H1 (cell line): ENCODE results near the gene ACVR1. TPM values are rescaled to one million over a fixed set of nuclear protein-coding genes. Genes with fewer than 3 reads are reported as not detected.

Experiments
- CTCF ChIA-PET: fragments of 300-600 bp; sonication (Branson Sonifier 250); formaldehyde crosslinking; loops from one replicate; lab custom pipeline; 2021; ENCODE audit not compliant: partially characterized antibody; lab: Charles Lee
- POLR2A ChIA-PET: fragments of 300-600 bp; sonication (Branson Sonifier 250); formaldehyde crosslinking; loops from one replicate; lab custom pipeline; 2021; ENCODE audit warnings: inconsistent platforms; ENCODE audit not compliant: partially characterized antibody; lab: Charles Lee
- DNase-seq, 2 experiments: peaks; one replicate each; pipeline versions ENCODE4 v3.0.0 to v3.0.0-alpha.2; 2010 to 2022; ENCODE audit warnings: low spot score in 2 of 2, low read depth in 1 of 2, mixed read lengths in 1 of 2
- FAIRE-seq: peaks from 2 replicates; lab custom pipeline; 2011; peaks lifted over from hg19 to GRCh38; lab: Jason Lieb, UNC
- H2AFZ ChIP-seq: 2 replicates; pipeline ENCODE4 v1.8.1; 2012; ENCODE audit warnings: low read length, inconsistent platforms
- H2AK5ac ChIP-seq: 2 replicates; pipeline ENCODE4 v1.6.1; 2013; ENCODE audit warnings: low read depth, low read length
- H2BK120ac ChIP-seq: replicated peaks from 2 replicates; pipeline ENCODE3; 2013; ENCODE audit warnings: low read depth, low read length, inconsistent platforms
- H2BK12ac ChIP-seq: 2 replicates; pipeline ENCODE4 v1.6.1; 2013; ENCODE audit warnings: low read depth, low read length
- H2BK15ac ChIP-seq: 2 replicates; pipeline ENCODE4 v1.6.1; 2013; ENCODE audit warnings: low read length
- H2BK20ac ChIP-seq: 2 replicates; pipeline ENCODE4 v1.6.1; 2013; ENCODE audit warnings: low read length
- H2BK5ac ChIP-seq: 2 replicates; pipeline ENCODE4 v1.6.1; 2013; ENCODE audit warnings: low read depth, low read length
- H3K14ac ChIP-seq: 2 replicates; pipeline ENCODE4 v1.6.1; 2013; ENCODE audit warnings: inconsistent platforms; ENCODE audit not compliant: insufficient read length
- H3K18ac ChIP-seq: 2 replicates; pipeline ENCODE4 v1.6.1; 2013; ENCODE audit warnings: low read length; ENCODE audit errors: extremely low read depth
- H3K23ac ChIP-seq: 2 replicates; pipeline ENCODE4 v1.6.1; 2013; ENCODE audit warnings: inconsistent platforms; ENCODE audit not compliant: insufficient read length
- H3K23me2 ChIP-seq: 2 replicates; pipeline ENCODE4 v1.6.1; 2013; ENCODE audit warnings: low read depth, low read length
- H3K27ac ChIP-seq: 2 replicates; pipeline ENCODE4 v1.6.1; 2011; ENCODE audit warnings: low read depth, low read length, inconsistent platforms
- H3K27me3 ChIP-seq, 4 experiments: replicated peaks in 1 of 4; 1 replicate in 1 of 4; 2 replicates in 3 of 4; pipeline versions ENCODE4 v1.6.1 to v1.8.1; 2011 to 2013; ENCODE audit warnings: low read length in 3 of 4, mild to moderate bottlenecking in 3 of 4, inconsistent platforms in 2 of 4, mixed read lengths in 2 of 4, moderate library complexity in 1 of 4; ENCODE audit not compliant: control insufficient read depth in 3 of 4, insufficient read depth in 3 of 4; ENCODE audit errors: extremely low read depth in 1 of 4
- H3K36me3 ChIP-seq, 4 experiments: 2 replicates each; pipeline versions ENCODE4 v1.6.1 to v1.8.1; 2011 to 2013; ENCODE audit warnings: mild to moderate bottlenecking in 4 of 4, low read length in 3 of 4, moderate library complexity in 2 of 4, control low read depth in 1 of 4, inconsistent platforms in 1 of 4; ENCODE audit not compliant: insufficient read depth in 4 of 4, control insufficient read depth in 2 of 4
- H3K4ac ChIP-seq: replicated peaks from 2 replicates; pipeline ENCODE3; 2013; ENCODE audit warnings: low read length, low read depth, mixed read lengths, inconsistent platforms; ENCODE audit not compliant: insufficient read length
- H3K4me1 ChIP-seq, 4 experiments: replicated peaks in 1 of 4; 1 replicate in 1 of 4; 2 replicates in 3 of 4; pipeline versions ENCODE4 v1.6.1 to v1.8.1; 2011 to 2013; ENCODE audit warnings: low read length in 3 of 4, inconsistent platforms in 2 of 4, mixed read lengths in 1 of 4; ENCODE audit not compliant: insufficient read depth in 4 of 4, control insufficient read depth in 3 of 4
- H3K4me2 ChIP-seq, 2 experiments: 2 replicates each; pipeline versions ENCODE4 v1.6.1 to v1.8.1; 2011 to 2013; ENCODE audit warnings: low read depth in 2 of 2, low read length in 2 of 2, control low read depth in 1 of 2, inconsistent platforms in 1 of 2, mild to moderate bottlenecking in 1 of 2; ENCODE audit not compliant: insufficient read depth in 1 of 2
- H3K4me3 ChIP-seq, 4 experiments: fragments of 200-600, 300-600 bp in 1 of 4; sonication (generic), shearing (Covaris generic), sonication (Bioruptor Twin) in 1 of 4; 2 replicates each; pipeline versions ENCODE4 v1.5.1 to v1.8.1; 2011 to 2016; ENCODE audit warnings: low read length in 4 of 4, low read depth in 3 of 4, control low read depth in 2 of 4, inconsistent platforms in 2 of 4, mild to moderate bottlenecking in 2 of 4, mixed read lengths in 1 of 4, moderate library complexity in 1 of 4; ENCODE audit not compliant: insufficient read depth in 2 of 4; ENCODE audit errors: extremely low read depth in 1 of 4
- H3K56ac ChIP-seq: replicated peaks from 2 replicates; pipeline ENCODE3; 2013; ENCODE audit warnings: low read depth, mild to moderate bottlenecking, mixed read lengths, low read length, inconsistent platforms; ENCODE audit not compliant: insufficient read length
- H3K79me1 ChIP-seq: 2 replicates; pipeline ENCODE4 v1.6.1; 2013; ENCODE audit warnings: low read depth, low read length, control low read depth
- H3K79me2 ChIP-seq, 2 experiments: 2 replicates each; pipeline versions ENCODE4 v1.6.1 to v1.8.1; 2012 to 2013; ENCODE audit warnings: low read length in 2 of 2, mild to moderate bottlenecking in 2 of 2, inconsistent platforms in 1 of 2; ENCODE audit not compliant: insufficient read depth in 2 of 2, control insufficient read depth in 1 of 2
- H3K9ac ChIP-seq, 4 experiments: replicated peaks in 1 of 4; 1 replicate in 1 of 4; 2 replicates in 3 of 4; pipeline versions ENCODE4 v1.6.1 to v1.8.1; 2011 to 2013; ENCODE audit warnings: low read depth in 3 of 4, low read length in 3 of 4, control low read depth in 2 of 4, mild to moderate bottlenecking in 2 of 4, moderate library complexity in 2 of 4, inconsistent platforms in 1 of 4; ENCODE audit errors: extremely low read depth in 1 of 4
- H3K9me3 ChIP-seq, 2 experiments: 2 replicates each; pipeline versions ENCODE4 v1.6.1 to v1.8.1; 2012 to 2013; ENCODE audit warnings: mild to moderate bottlenecking in 2 of 2, moderate library complexity in 2 of 2, control low read depth in 1 of 2, inconsistent platforms in 1 of 2, low read depth in 1 of 2, low read length in 1 of 2, mixed read lengths in 1 of 2; ENCODE audit not compliant: insufficient read depth in 2 of 2
- H4K20me1 ChIP-seq, 2 experiments: replicated peaks in 1 of 2; 2 replicates each; pipeline versions ENCODE3 to v1.8.1; 2011 to 2013; ENCODE audit warnings: inconsistent platforms in 2 of 2, low read length in 2 of 2, mild to moderate bottlenecking in 1 of 2; ENCODE audit not compliant: insufficient read depth in 2 of 2, control insufficient read depth in 1 of 2
- H4K5ac ChIP-seq: 2 replicates; pipeline ENCODE4 v1.6.1; 2013; ENCODE audit warnings: low read length, low read depth, mixed read lengths, inconsistent platforms; ENCODE audit not compliant: insufficient read length
- H4K8ac ChIP-seq: 2 replicates; pipeline ENCODE4 v1.8.0; 2013; ENCODE audit warnings: mild to moderate bottlenecking, moderate library complexity, low read length, inconsistent platforms; ENCODE audit not compliant: insufficient read depth; ENCODE audit errors: extremely low read depth
- H4K91ac ChIP-seq: replicated peaks from 2 replicates; pipeline ENCODE3; 2013; ENCODE audit warnings: low read length, mixed read lengths, inconsistent platforms; ENCODE audit not compliant: insufficient read length
- BCL11A ChIP-seq, 2 experiments: IDR thresholded peaks; one replicate each; pipeline ENCODE4 v1.6.1; 2011; ENCODE audit warnings: low read depth in 2 of 2, low read length in 2 of 2, mild to moderate bottlenecking in 2 of 2
- GTF2F1 ChIP-seq: IDR thresholded peaks from 2 replicates; pipeline ENCODE4 v1.6.1; 2012; ENCODE audit warnings: low read depth, low read length, improper control_type of control experiment, borderline replicate concordance
- NRF1 ChIP-seq: IDR thresholded peaks from 2 replicates; pipeline ENCODE4 v1.6.1; 2011; ENCODE audit warnings: mild to moderate bottlenecking, low read depth, low read length, improper control_type of control experiment
- PHF8 ChIP-seq: fragments of 200-600 bp; sonication (generic); conservative IDR thresholded peaks from 2 replicates; pipeline ENCODE4 v1.7.1; 2012; ENCODE audit warnings: low read depth, mild to moderate bottlenecking, inconsistent platforms, low read length, moderate library complexity
- POLR2AphosphoS5 ChIP-seq: IDR thresholded peaks from 2 replicates; pipeline ENCODE4 v1.6.1; 2011; ENCODE audit warnings: low read depth, low read length
- RFX5 ChIP-seq: IDR thresholded peaks from 2 replicates; pipeline ENCODE4 v1.6.1; 2011; ENCODE audit warnings: low read depth, low read length, improper control_type of control experiment, borderline replicate concordance
- RXRA ChIP-seq: IDR thresholded peaks from 2 replicates; pipeline ENCODE4 v1.6.1; 2011; ENCODE audit warnings: low read depth, mild to moderate bottlenecking, low read length, moderate library complexity; ENCODE audit not compliant: insufficient read depth
- SIRT6 ChIP-seq: IDR thresholded peaks from one replicate; pipeline ENCODE4 v1.7.1; 2012; ENCODE audit warnings: low read length, inconsistent platforms
- SP4 ChIP-seq: IDR thresholded peaks from 2 replicates; pipeline ENCODE4 v1.6.1; 2012; ENCODE audit warnings: low read length, inconsistent platforms
- TBP ChIP-seq: IDR thresholded peaks from 2 replicates; pipeline ENCODE4 v1.6.1; 2011; ENCODE audit warnings: low read depth, low read length, improper control_type of control experiment
- WGBS, 2 experiments: shearing (Covaris generic) in 1 of 2; methylation state at CpG; one replicate each; pipeline versions ENCODE4 v1.1.6 to v1.1.7; 2013 to 2015; ENCODE audit warnings: low lambda C conversion rate in 2 of 2, mixed read lengths in 2 of 2, inconsistent platforms in 1 of 2, low coverage in 1 of 2, missing lambda C conversion rate in 1 of 2; ENCODE audit not compliant: insufficient replicate concordance in 2 of 2, insufficient coverage in 1 of 2, insufficient read length in 1 of 2; ENCODE audit errors: extremely low coverage in 1 of 2, missing lambda C conversion rate in 1 of 2; 5-methylcytosine and 5-hydroxymethylcytosine counted together
- polyA plus RNA-seq, 7 experiments: library from polyadenylated mRNA; depleted of rRNA in 3 of 7; stranded (reverse) in 5 of 7; unstranded in 2 of 7; fragments of >200 nt in 5 of 7; fragments of 200-250 nt in 2 of 7; gene quantifications; 1 replicate in 5 of 7; 2 replicates in 1 of 7; 4 replicates in 1 of 7; pipeline versions ENCODE4 v1.2.1 to v1.2.3, GENCODE V29; 2011 to 2013; ENCODE audit warnings: missing spikeins in 2 of 7, mixed read lengths in 2 of 7
- total RNA-seq: library from RNA; stranded (reverse); fragmentation: NEBNext Ultra II Directional; extraction: Animal tissue kit (Norgen Biotek cat#: 25700); gene quantifications from 2 replicates; pipeline ENCODE4 v1.2.1, GENCODE V29; 2021

Gene ACVR1
- total and polyA plus RNA-seq, 2 of the 8 experiments (the other 6 are each of a cell fraction or from before 2014, with no cell fraction given), result 8.5 to 17.7 TPM

GRCh38 chr2:157841485-157841884, 34.6 kb downstream of the ACVR1 start:
- CTCF ChIA-PET, result no interaction called here
- peaks cover 0 to 41% of the 10 kb centered on the region in 2 experiments; a peak in 2 of 4 replicates for H3K79me2 ChIP-seq
- H3K4me3 ChIP-seq, result no peak overlapping the region
- no peak overlapping the region for H3K56ac ChIP-seq
- no peak overlapping the region for H2AFZ ChIP-seq
- no peak overlapping the region for H2BK20ac ChIP-seq
- H4K91ac ChIP-seq, result no peak overlapping the region
- peaks cover 20 to 32% (median 23%) of the 10 kb centered on the region in 4 experiments for H3K4me1 ChIP-seq
- H3K9me3 ChIP-seq, result no peaks in the 10 kb centered on the region
- H4K8ac ChIP-seq, result no peak overlapping the region
- H2BK120ac ChIP-seq, result no peak overlapping the region
- no peak overlapping the region for H3K4ac ChIP-seq
- no peak overlapping the region for H2BK15ac ChIP-seq
- no peaks in the 10 kb centered on the region for H3K36me3 ChIP-seq
- 91% methylated on average over 2 of the region's 2 CpGs; no CpG with 5 or more reads in 1 of the 2 experiments for WGBS, 2 experiments
- H3K79me1 ChIP-seq, result peaks cover 6% of the 10 kb centered on the region
- no peak overlapping the region for H3K18ac ChIP-seq
- no peak overlapping the region for H4K5ac ChIP-seq
- H2BK12ac ChIP-seq, result no peak overlapping the region
- H2AK5ac ChIP-seq, result no peak overlapping the region
- H3K23ac ChIP-seq, result no peak overlapping the region
- no peak overlapping the region for H3K27ac ChIP-seq
- H3K14ac ChIP-seq, result no peak overlapping the region
- H3K9ac ChIP-seq, result no peak overlapping the region
- no peak overlapping the region for H3K4me2 ChIP-seq
- H3K23me2 ChIP-seq, result 0 out of 2 replicates have a peak, but pooled peaks cover 2% of the 10 kb centered on the region
- H3K27me3 ChIP-seq, result no peaks in the 10 kb centered on the region
- no peak overlapping the region for H2BK5ac ChIP-seq
- FAIRE-seq, result no peak
- H4K20me1 ChIP-seq, result peaks cover 2 to 21% of the 10 kb centered on the region in 2 experiments
- no peak for DNase-seq
- POLR2A ChIA-PET, result no interaction called here
- TF ChIP-seq BCL11A (IDR thresholded peaks at IDR 0.05; ENCODE audit: low read depth in 2 of 2, low read length in 2 of 2) (no peak), SP4 (no peak), PHF8 (no peak), RXRA (no peak), NRF1 (no peak), TBP (no peak), POLR2AphosphoS5 (no peak), RFX5 (no peak), SIRT6 (no peak), GTF2F1 (no peak)
